ENCODE data around the gene IER5L. TPM values are rescaled to one million over a fixed set of nuclear protein-coding genes. Genes with fewer than 3 reads are reported as not detected.
A peak's percentile ranks its signal among the peaks of the same experiment; 100 is the strongest.

IER5L gene
- total and polyA plus RNA-seq, 2 of the 8 experiments (the other 6 are each of a cell fraction or from before 2014, with no cell fraction given), result 0.65 to 1.0 TPM

DNA sequence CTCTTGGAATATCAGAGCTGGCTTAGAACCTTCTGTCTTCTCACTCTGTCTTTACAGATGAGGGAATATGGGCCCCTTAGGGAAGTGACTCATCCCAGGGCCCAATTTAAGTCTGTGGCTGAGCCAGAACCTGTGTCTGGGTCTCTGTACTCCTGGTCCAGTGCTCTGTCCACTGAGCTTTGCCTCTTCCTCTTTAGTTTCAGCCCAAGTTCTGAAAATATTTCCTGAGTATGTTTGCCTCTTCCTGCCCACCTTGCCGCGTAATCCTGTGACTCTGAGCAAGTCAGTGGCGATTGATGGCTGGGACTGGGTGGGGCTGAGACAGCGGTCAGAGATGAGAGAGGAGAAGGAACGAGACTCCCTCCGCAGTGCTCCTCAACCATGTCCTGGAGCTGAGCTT lies 7.8 kb downstream of the IER5L start:
- Histone ChIP-seq H2BK20ac (ENCODE audit: low read length) (no peak overlapping the region), H3K9ac (replicated peaks in 1 of 4; ENCODE audit: extremely low read depth in 1 of 4, low read depth in 3 of 4, low read length in 3 of 4) (no peak overlapping the region), H3K27me3 (replicated peaks in 1 of 4; ENCODE audit: control insufficient read depth in 3 of 4, extremely low read depth in 1 of 4, insufficient read depth in 3 of 4, low read length in 3 of 4) (peaks cover 5 to 27% (median 20%) of the 10 kb centered on the region in 4 experiments), H2BK12ac (ENCODE audit: low read depth, low read length) (peak overlapping the region; percentile 75; the same call in 1 of the 2 replicates), H3K4me2 (ENCODE audit: insufficient read depth in 1 of 2, low read depth in 2 of 2, low read length in 2 of 2) (no peak overlapping the region), H3K4me1 (replicated peaks in 1 of 4; ENCODE audit: control insufficient read depth in 3 of 4, insufficient read depth in 4 of 4, low read length in 3 of 4) (peaks cover 8 to 30% (median 18%) of the 10 kb centered on the region in 4 experiments), H3K79me2 (ENCODE audit: control insufficient read depth in 1 of 2, insufficient read depth in 2 of 2, low read length in 2 of 2) (no peaks in the 10 kb centered on the region), H3K23me2 (ENCODE audit: low read depth, low read length) (peaks cover 11% of the 10 kb centered on the region), H3K56ac (replicated peaks; ENCODE audit: insufficient read length, low read depth, low read length) (no peak overlapping the region), H4K20me1 (replicated peaks in 1 of 2; ENCODE audit: control insufficient read depth in 1 of 2, insufficient read depth in 2 of 2, low read length in 2 of 2) (peaks cover 0 to 4% of the 10 kb centered on the region in 2 experiments), H2AFZ (ENCODE audit: low read length) (no peak overlapping the region), H3K9me3 (ENCODE audit: insufficient read depth in 2 of 2, low read depth in 1 of 2, low read length in 1 of 2) (no peaks in the 10 kb centered on the region), H3K14ac (ENCODE audit: insufficient read length) (no peak overlapping the region), H3K4me3 (ENCODE audit: extremely low read depth in 1 of 4, insufficient read depth in 2 of 4, low read depth in 3 of 4, low read length in 4 of 4) (no peak overlapping the region), H2BK120ac (replicated peaks; ENCODE audit: low read depth, low read length) (no peak overlapping the region), H2AK5ac (ENCODE audit: low read depth, low read length) (no peak overlapping the region), H4K8ac (ENCODE audit: extremely low read depth, insufficient read depth, low read length) (no peak overlapping the region), H4K91ac (replicated peaks; ENCODE audit: insufficient read length, low read length) (no peak overlapping the region), H3K4ac (replicated peaks; ENCODE audit: insufficient read length, low read depth, low read length) (no peak overlapping the region), H3K23ac (ENCODE audit: insufficient read length) (no peak overlapping the region), H3K36me3 (ENCODE audit: control insufficient read depth in 2 of 4, insufficient read depth in 4 of 4, low read length in 3 of 4) (no peaks in the 10 kb centered on the region), H4K5ac (ENCODE audit: insufficient read length, low read depth, low read length) (no peak overlapping the region), H2BK15ac (ENCODE audit: low read length) (no peak overlapping the region), H3K27ac (ENCODE audit: low read depth, low read length) (no peak overlapping the region), H3K18ac (ENCODE audit: extremely low read depth, low read length) (no peak overlapping the region), H2BK5ac (ENCODE audit: low read depth, low read length) (no peak overlapping the region), H3K79me1 (ENCODE audit: low read depth, low read length) (no peaks in the 10 kb centered on the region)
- ChIA-PET POLR2A (ENCODE audit: partially characterized antibody) (interaction anchor here (0.7 to 1.7 kb wide), 4 partner anchors 9 to 439 kb away, joined by 3 to 5 read pairs (median 3); no protein-coding TSS in a partner anchor), CTCF (ENCODE audit: partially characterized antibody) (interaction anchor here (0.6 to 27.8 kb wide), 5 partner anchors 13 to 454 kb away, joined by 3 to 831 read pairs (median 55); partner anchors contain the start of genes C9orf50 and NTMT1)
- no peak for DNase-seq (ENCODE audit: low read depth in 1 of 2, low spot score in 2 of 2)
- WGBS, 2 experiments (ENCODE audit: extremely low coverage in 1 of 2, insufficient coverage in 1 of 2, insufficient read length in 1 of 2, insufficient replicate concordance in 2 of 2, low coverage in 1 of 2, low lambda C conversion rate in 2 of 2, missing lambda C conversion rate in 1 of 2), result 76% methylated on average over 6 of the region's 6 CpGs; no CpG with 5 or more reads in 1 of the 2 experiments
- FAIRE-seq, result no peak
- TF ChIP-seq POLR2A (IDR thresholded peaks at IDR 0.05; ENCODE audit: control extremely low read depth in 1 of 2, low read depth in 2 of 2, low read length in 2 of 2) (no peak), EZH2 (IDR thresholded peaks at IDR 0.05; ENCODE audit: low read depth, low read length, severe bottlenecking) (no peak), CBX8 (IDR thresholded peaks at IDR 0.05; ENCODE audit: borderline replicate concordance, low read depth, low read length) (no peak), JUN (IDR thresholded peaks at IDR 0.05; ENCODE audit: low read depth, low read length) (no peak), CREB1 (IDR thresholded peaks at IDR 0.05) (no peak), KDM5A (IDR thresholded peaks at IDR 0.05; ENCODE audit: low read length) (no peak), EP300 (IDR thresholded peaks at IDR 0.05; ENCODE audit: borderline replicate concordance in 1 of 2, low read depth in 2 of 2, low read length in 2 of 2) (no peak)
- TF ChIP-seq, protein P1, sequence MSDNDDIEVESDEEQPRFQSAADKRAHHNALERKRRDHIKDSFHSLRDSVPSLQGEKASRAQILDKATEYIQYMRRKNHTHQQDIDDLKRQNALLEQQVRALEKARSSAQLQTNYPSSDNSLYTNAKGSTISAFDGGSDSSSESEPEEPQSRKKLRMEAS (IDR thresholded peaks at IDR 0.05), result no peak
